ENCODE measurements around the gene CLEC3A.
A peak's percentile ranks its signal among the peaks of the same experiment; 100 is the strongest.

The CLEC3A gene

GRCh38 chr16:77998350-77999023 lies 23.9 kb upstream of the CLEC3A start:
- in situ Hi-C loops (cut with MboI; ENCODE audit: low sequenced_read_pairs, unreplicated experiment), result no loop called here
- no peak for DNase-seq (ENCODE audit: low spot score)
- no peak for TF ChIP-seq CTCF (IDR thresholded peaks at IDR 0.05; ENCODE audit: borderline replicate concordance, control extremely low read depth, extremely low read depth, insufficient read depth, missing control alignments)

DNA sequence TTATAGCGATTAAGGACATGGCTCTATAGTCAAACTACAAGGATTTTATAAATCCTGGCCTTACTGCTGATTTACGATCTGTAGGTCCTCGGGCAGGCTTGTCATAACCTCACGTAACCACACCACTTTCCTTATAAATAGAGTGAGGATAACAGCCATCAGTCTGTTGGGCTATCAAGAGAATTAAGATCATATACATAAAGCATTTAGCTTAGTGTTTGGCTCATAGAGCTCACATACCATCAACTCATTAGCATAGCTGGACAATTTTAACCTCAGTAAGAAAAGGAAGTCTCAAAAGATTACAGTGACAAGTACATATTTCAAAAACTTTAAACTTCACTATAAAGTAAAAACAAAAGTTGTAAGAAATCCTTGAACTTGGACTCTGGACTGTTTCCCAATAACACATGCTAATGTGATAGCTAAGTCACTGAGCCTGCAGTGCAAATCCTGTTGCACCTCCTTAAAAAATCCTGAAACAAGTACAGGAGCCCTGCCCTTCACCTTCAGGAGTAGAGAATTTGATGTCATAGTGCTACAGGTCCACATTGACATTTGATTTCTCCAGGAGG lies 20.8 kb upstream of the CLEC3A start:
- in situ Hi-C loops (cut with MboI; ENCODE audit: low sequenced_read_pairs, unreplicated experiment), result no loop called here
- no peak for DNase-seq (ENCODE audit: low spot score)
- TF ChIP-seq CTCF (IDR thresholded peaks at IDR 0.05; ENCODE audit: borderline replicate concordance, control extremely low read depth, extremely low read depth, insufficient read depth, missing control alignments), result no peak

GRCh38 chr16:78002915-78003538 lies 19.3 kb upstream of the CLEC3A start:
- peak; percentile 83 for TF ChIP-seq CTCF (IDR thresholded peaks at IDR 0.05; ENCODE audit: borderline replicate concordance, control extremely low read depth, extremely low read depth, insufficient read depth, missing control alignments)
- in situ Hi-C loops (cut with MboI; ENCODE audit: low sequenced_read_pairs, unreplicated experiment), result no loop called here
- DNase-seq (ENCODE audit: low spot score), result peak; percentile 82

- DNase-seq (ENCODE audit: low spot score), result no peak
- in situ Hi-C loops (cut with MboI; ENCODE audit: low sequenced_read_pairs, unreplicated experiment), result no loop called here
- no peak for TF ChIP-seq CTCF (IDR thresholded peaks at IDR 0.05; ENCODE audit: borderline replicate concordance, control extremely low read depth, extremely low read depth, insufficient read depth, missing control alignments)
Observed at GRCh38 chr16:78004517-78004916, 17.8 kb upstream of the CLEC3A start.

- DNase-seq (ENCODE audit: low spot score), result peak; percentile 31
- TF ChIP-seq CTCF (IDR thresholded peaks at IDR 0.05; ENCODE audit: borderline replicate concordance, control extremely low read depth, extremely low read depth, insufficient read depth, missing control alignments), result no peak
- in situ Hi-C loops (cut with MboI; ENCODE audit: low sequenced_read_pairs, unreplicated experiment), result no loop called here
Observed at GRCh38 chr16:78005881-78006280, 16.5 kb upstream of the CLEC3A start.

DNA sequence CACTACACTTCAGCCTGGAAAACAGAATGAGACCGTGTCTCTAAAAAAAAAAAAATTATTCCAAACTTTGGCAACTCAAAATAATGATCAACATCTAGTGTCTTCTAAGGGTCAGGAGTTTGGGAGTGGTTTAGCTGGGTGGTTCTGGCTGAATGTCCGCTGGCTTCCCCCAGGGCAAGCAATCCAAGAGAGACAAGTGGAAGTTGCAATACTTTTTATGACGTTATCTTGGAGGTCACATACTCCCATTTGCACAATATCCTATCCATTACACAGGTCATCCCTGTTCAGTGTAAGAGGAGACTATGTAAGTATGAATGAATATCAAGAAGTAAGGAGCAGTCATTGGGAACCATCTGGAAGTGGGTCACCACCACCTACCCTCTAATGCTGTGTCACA lies 15.2 kb upstream of the CLEC3A start:
- in situ Hi-C loops (cut with MboI; ENCODE audit: low sequenced_read_pairs, unreplicated experiment), result no loop called here
- TF ChIP-seq CTCF (IDR thresholded peaks at IDR 0.05; ENCODE audit: borderline replicate concordance, control extremely low read depth, extremely low read depth, insufficient read depth, missing control alignments), result no peak
- no peak for DNase-seq (ENCODE audit: low spot score)
